ENCODE data around the gene OPN3. TPM values are rescaled to one million over a fixed set of nuclear protein-coding genes. Genes with fewer than 3 reads are reported as not detected.

OPN3 gene
- total RNA-seq, 4 donors from 2014 or later = 0.26 to 34.9 (median 4.8) TPM

DNA sequence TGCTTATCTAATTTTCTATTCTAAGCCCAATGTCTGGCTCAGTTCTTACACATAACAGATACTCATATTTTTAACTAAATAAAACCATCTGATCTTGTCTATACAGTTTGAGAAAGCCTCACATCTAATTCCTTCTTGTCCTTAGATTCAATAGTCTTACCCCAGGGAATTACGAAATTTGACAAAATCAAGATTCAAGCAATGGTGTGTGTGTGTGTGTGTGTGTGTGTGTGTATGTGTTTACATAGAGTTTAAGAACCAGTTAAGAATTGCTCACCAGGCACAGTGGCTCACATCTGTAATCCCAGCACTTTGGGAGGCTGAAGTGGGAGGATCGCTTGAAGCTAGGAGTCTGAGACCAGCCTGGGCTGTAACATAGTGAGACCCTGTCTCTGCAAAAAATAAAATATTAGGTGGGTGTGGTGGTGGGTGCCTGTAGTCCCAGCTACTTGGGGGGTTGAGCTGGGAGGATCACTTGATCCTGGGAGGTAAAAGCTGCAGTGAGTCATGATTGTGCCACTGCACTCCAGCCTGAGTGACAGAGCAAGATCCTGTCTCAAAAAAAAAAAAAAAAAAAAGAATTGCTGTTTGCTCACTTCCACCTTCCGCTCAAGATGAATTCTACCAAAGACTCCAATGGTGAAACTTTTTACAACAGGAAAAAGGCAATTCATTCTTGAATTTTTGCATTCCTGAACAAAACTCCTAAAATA, 18.1 kb upstream of the OPN3 start:
- no peak overlapping the region for H3K4me3 ChIP-seq
- DNase-seq = no peak
- no peaks in the 10 kb centered on the region for H3K4me1 ChIP-seq
- H3K36me3 ChIP-seq = no peaks in the 10 kb centered on the region
- no peak for TF ChIP-seq POLR2A (IDR thresholded peaks at IDR 0.05)
- TF ChIP-seq, protein P1, sequence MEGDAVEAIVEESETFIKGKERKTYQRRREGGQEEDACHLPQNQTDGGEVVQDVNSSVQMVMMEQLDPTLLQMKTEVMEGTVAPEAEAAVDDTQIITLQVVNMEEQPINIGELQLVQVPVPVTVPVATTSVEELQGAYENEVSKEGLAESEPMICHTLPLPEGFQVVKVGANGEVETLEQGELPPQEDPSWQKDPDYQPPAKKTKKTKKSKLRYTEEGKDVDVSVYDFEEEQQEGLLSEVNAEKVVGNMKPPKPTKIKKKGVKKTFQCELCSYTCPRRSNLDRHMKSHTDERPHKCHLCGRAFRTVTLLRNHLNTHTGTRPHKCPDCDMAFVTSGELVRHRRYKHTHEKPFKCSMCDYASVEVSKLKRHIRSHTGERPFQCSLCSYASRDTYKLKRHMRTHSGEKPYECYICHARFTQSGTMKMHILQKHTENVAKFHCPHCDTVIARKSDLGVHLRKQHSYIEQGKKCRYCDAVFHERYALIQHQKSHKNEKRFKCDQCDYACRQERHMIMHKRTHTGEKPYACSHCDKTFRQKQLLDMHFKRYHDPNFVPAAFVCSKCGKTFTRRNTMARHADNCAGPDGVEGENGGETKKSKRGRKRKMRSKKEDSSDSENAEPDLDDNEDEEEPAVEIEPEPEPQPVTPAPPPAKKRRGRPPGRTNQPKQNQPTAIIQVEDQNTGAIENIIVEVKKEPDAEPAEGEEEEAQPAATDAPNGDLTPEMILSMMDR (IDR thresholded peaks at IDR 0.05) = no peak
- H3K27me3 ChIP-seq = no peaks in the 10 kb centered on the region
- intact Hi-C loops (cut with DNase I; ENCODE audit: low total_unique reads) = no loop called here
- H3K27ac ChIP-seq = no peak overlapping the region
- H3K9me3 ChIP-seq = no peaks in the 10 kb centered on the region

DNA sequence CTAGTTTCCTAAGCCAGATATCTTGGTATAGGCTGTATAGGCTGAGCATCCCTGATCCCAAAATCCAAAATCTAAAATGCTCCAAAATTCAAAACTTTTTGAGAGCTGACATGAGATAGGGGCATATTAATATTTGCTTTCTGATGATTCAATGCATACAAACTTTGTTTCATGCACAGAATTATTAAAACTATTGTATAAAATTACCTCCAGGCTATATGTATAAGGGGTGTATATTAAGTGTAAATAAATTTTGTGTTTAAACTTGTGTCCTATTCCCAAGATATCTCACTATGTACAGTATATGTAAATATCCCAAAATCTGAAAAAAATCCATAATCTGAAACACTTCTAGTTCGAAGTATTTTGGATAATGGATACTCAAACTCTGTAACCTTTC, 14.5 kb upstream of the OPN3 start:
- Histone ChIP-seq H3K27ac (no peak overlapping the region), H3K27me3 (no peaks in the 10 kb centered on the region), H3K4me1 (no peaks in the 10 kb centered on the region), H3K4me3 (no peak overlapping the region), H3K36me3 (no peaks in the 10 kb centered on the region), H3K9me3 (no peaks in the 10 kb centered on the region)
- intact Hi-C loops (cut with DNase I; ENCODE audit: low total_unique reads) = no loop called here
- no peak for DNase-seq
- TF ChIP-seq POLR2A (IDR thresholded peaks at IDR 0.05) = no peak
- TF ChIP-seq, protein P1 (IDR thresholded peaks at IDR 0.05) = no peak

DNA sequence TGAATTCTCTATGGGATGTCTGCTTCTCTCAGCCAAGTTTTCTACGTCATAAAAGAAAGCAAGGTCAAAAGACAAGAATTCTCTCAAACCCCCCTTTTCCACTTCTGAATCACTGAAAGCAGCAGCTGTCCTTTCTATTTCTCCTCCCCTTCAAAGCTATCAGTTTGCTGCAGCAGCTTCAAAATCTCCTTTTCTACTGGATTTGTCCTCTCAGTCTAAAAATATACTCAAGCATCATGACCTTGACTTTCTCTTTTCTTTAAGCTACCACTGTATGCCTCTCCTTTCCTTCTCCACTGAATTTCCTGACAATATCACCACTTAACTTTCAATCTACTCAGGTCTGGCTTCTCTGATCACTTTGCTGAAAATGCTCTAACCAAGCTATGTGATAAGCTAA, 13.8 kb upstream of the OPN3 start:
- no peak overlapping the region for H3K27ac ChIP-seq
- TF ChIP-seq, protein P1 (IDR thresholded peaks at IDR 0.05) = no peak
- no peaks in the 10 kb centered on the region for H3K27me3 ChIP-seq
- DNase-seq = no peak
- H3K4me3 ChIP-seq = no peak overlapping the region
- H3K4me1 ChIP-seq = no peaks in the 10 kb centered on the region
- intact Hi-C loops (cut with DNase I; ENCODE audit: low total_unique reads) = no loop called here
- no peaks in the 10 kb centered on the region for H3K36me3 ChIP-seq
- no peaks in the 10 kb centered on the region for H3K9me3 ChIP-seq

DNA sequence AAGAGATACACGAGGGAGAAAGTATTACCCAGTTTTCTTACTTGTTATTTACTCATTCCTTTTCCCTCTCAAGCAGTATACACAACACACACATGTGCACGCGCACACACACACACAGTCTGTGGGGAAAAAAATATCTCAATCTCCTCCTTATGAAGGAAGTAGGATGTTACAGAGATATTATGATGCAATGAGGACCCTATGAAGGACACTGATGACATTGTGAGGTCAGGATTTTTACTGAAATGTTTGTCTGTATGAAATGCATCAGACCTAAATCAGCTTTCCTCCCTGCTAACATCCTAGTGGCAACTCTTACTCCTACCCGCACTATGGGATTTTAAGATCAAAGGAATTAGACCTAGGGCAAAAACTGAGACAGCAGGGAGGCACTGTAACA, 11.8 kb upstream of the OPN3 start, which contains the start of gene WDR64:
TSS of gene WDR64 (plus strand) at position 270 of the 400 bp plus-strand sequence. CDS start 204 bp downstream, outside the sequence.
- Histone ChIP-seq H3K36me3 (no peaks in the 10 kb centered on the region), H3K27me3 (no peaks in the 10 kb centered on the region), H3K4me3 (no peak within 1 kb of the TSS), H3K9me3 (no peaks in the 10 kb centered on the region), H3K27ac (no peak within 1 kb of the TSS), H3K4me1 (no peaks in the 10 kb centered on the region)
- intact Hi-C loops (cut with DNase I; ENCODE audit: low total_unique reads) = no loop called here
- no peak for DNase-seq
- TF ChIP-seq POLR2A (IDR thresholded peaks at IDR 0.05) = no peak
- TF ChIP-seq, protein P1 (IDR thresholded peaks at IDR 0.05) = no peak

DNA sequence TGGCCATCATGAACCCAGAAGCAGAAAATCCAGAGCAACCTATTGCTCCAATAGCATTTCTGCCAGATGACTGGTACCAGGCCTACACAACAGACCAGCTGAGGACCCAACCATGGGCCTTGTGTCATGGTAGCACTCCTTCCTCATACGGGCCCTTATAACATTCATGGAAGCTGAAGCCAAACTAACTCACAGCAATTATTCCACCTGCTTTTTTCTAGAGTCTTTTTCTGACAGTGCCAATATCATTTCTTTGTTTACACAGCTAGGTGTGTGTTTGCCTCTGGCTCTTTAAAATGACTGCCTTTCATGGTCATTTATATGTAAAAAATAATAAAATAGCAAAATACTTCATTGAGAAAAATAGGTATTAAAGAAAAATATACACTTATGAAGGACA, 8.0 kb upstream of the OPN3 start:
- Histone ChIP-seq H3K27me3 (no peaks in the 10 kb centered on the region), H3K36me3 (no peaks in the 10 kb centered on the region), H3K27ac (no peak overlapping the region), H3K9me3 (no peaks in the 10 kb centered on the region), H3K4me1 (no peaks in the 10 kb centered on the region), H3K4me3 (no peak overlapping the region)
- TF ChIP-seq POLR2A (IDR thresholded peaks at IDR 0.05) = no peak
- TF ChIP-seq, protein P1 (IDR thresholded peaks at IDR 0.05) = no peak
- no peak for DNase-seq
- intact Hi-C loops (cut with DNase I; ENCODE audit: low total_unique reads) = no loop called here

Measured in uterus (tissue), 4 donors.